ENCODE results near the gene DPP6. TPM values are rescaled to one million over a fixed set of nuclear protein-coding genes. Genes with fewer than 3 reads are reported as not detected.
"Not testable (repeated sequence)": the region's sequence is repeated elsewhere in the genome, so short reads cannot be mapped to it uniquely, and the experiment has no call there.

DPP6 gene
- total RNA-seq, 2 experiments from 2014 or later, result not detected

DNA sequence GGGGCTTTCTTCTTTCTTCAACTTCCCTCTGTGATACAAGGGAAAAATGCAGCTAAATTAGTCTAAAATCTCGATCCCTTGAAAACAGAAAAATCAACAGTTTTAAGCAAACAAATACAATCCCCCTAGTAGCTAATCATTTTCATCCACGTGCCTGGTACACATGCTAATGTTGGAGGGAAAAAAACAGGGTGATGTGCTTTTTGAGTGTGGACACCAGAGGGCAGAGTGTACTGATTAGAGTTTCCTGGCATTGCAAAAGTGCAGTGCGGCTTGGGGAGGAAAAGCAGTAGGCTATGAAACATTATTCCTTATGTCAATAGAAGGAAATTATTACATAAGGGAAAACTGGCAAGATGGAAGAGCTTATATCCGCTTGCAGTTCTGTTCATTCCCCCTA is 19.6 kb downstream of the DPP6 start:
- not testable (repeated sequence) for BruUV-seq (replicated peaks)
- intact Hi-C loops (cut with micrococcal nuclease; ENCODE audit: unreplicated experiment), result loop anchor here (5.0 kb wide), 1 partner anchor 430 kb away; no protein-coding TSS in a partner anchor
- DNase-seq (ENCODE audit: low spot score), result peak; percentile 11

GRCh38 chr7:154072395-154073181 is 20.4 kb downstream of the DPP6 start:
- H3K36me3 ChIP-seq (ENCODE audit: insufficient read depth, low read length); H3K9me2 ChIP-seq (ENCODE audit: insufficient read depth, low read length); H3K4me3 ChIP-seq (ENCODE audit: low read depth, low read length, poor library complexity, severe bottlenecking); H3K79me2 ChIP-seq (ENCODE audit: insufficient read depth, low read depth, low read length); H4K20me1 ChIP-seq (ENCODE audit: insufficient read depth, low read length); H3K4me2 ChIP-seq (ENCODE audit: low read length); POLR2A ChIA-PET; H3K9me3 ChIP-seq (ENCODE audit: low read length); H2AFZ ChIP-seq (ENCODE audit: low read length); H3K4me1 ChIP-seq (ENCODE audit: insufficient read depth, low read length, poor library complexity, severe bottlenecking); CTCF ChIA-PET (ENCODE audit: unreplicated experiment); H3K27ac ChIP-seq (ENCODE audit: low read depth, low read length, poor library complexity, severe bottlenecking); BruUV-seq (replicated peaks); DNase-seq (ENCODE audit: low spot score): not testable (repeated sequence)
- intact Hi-C loops (cut with micrococcal nuclease; ENCODE audit: unreplicated experiment), result loop anchor here (5.0 kb wide), 1 partner anchor 430 kb away; no protein-coding TSS in a partner anchor

More for the DNA sequence above, 19.6 kb downstream of the DPP6 start:
- H3K4me2 ChIP-seq (ENCODE audit: low read length); H3K79me2 ChIP-seq (ENCODE audit: insufficient read depth, low read depth, low read length); H3K9me3 ChIP-seq (ENCODE audit: low read length); H2AFZ ChIP-seq (ENCODE audit: low read length); CTCF ChIA-PET (ENCODE audit: unreplicated experiment); H3K36me3 ChIP-seq (ENCODE audit: insufficient read depth, low read length); H4K20me1 ChIP-seq (ENCODE audit: insufficient read depth, low read length); H3K4me1 ChIP-seq (ENCODE audit: insufficient read depth, low read length, poor library complexity, severe bottlenecking); POLR2A ChIA-PET; H3K4me3 ChIP-seq (ENCODE audit: low read depth, low read length, poor library complexity, severe bottlenecking); H3K9me2 ChIP-seq (ENCODE audit: insufficient read depth, low read length); H3K27ac ChIP-seq (ENCODE audit: low read depth, low read length, poor library complexity, severe bottlenecking): not testable (repeated sequence)
- TF ChIP-seq CTCF (conservative IDR thresholded peaks at IDR 0.05; ENCODE audit: low read length), result peak; percentile 60

DNA sequence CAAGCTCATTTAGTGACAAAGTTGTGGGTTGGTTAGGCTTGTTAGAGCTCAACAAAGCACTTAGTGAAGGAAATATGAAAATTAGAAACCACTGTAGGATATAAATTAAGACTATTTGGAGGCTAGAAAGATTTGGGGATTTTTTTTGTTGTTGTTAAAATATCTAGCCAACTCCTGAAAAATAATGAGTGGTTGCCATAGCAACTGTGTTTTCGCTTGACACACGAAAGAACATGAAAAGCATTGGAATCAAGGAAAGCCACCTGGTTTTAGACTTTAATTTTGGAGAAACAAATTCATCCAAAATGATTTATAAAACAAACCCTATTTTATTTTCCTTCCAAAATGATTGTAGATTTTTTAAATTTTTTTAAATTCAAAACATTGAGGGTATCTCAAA is 26.3 kb downstream of the DPP6 start:
- H3K4me1 ChIP-seq (ENCODE audit: insufficient read depth, low read length, poor library complexity, severe bottlenecking); DNase-seq (ENCODE audit: low spot score); CTCF ChIA-PET (ENCODE audit: unreplicated experiment); intact Hi-C loops (cut with micrococcal nuclease; ENCODE audit: unreplicated experiment); H3K4me3 ChIP-seq (ENCODE audit: low read depth, low read length, poor library complexity, severe bottlenecking); H3K36me3 ChIP-seq (ENCODE audit: insufficient read depth, low read length); POLR2A ChIA-PET; H4K20me1 ChIP-seq (ENCODE audit: insufficient read depth, low read length); H3K79me2 ChIP-seq (ENCODE audit: insufficient read depth, low read depth, low read length); H3K4me2 ChIP-seq (ENCODE audit: low read length); BruUV-seq (replicated peaks); H3K9me3 ChIP-seq (ENCODE audit: low read length); H3K27ac ChIP-seq (ENCODE audit: low read depth, low read length, poor library complexity, severe bottlenecking); H3K9me2 ChIP-seq (ENCODE audit: insufficient read depth, low read length); H2AFZ ChIP-seq (ENCODE audit: low read length): not testable (repeated sequence)

GRCh38 chr7:154080249-154080648 is 28.1 kb downstream of the DPP6 start:
- CTCF ChIA-PET (ENCODE audit: unreplicated experiment); H3K4me3 ChIP-seq (ENCODE audit: low read depth, low read length, poor library complexity, severe bottlenecking); POLR2A ChIA-PET; intact Hi-C loops (cut with micrococcal nuclease; ENCODE audit: unreplicated experiment); H3K4me2 ChIP-seq (ENCODE audit: low read length); H3K9me2 ChIP-seq (ENCODE audit: insufficient read depth, low read length); DNase-seq (ENCODE audit: low spot score); BruUV-seq (replicated peaks); H3K79me2 ChIP-seq (ENCODE audit: insufficient read depth, low read depth, low read length); H3K4me1 ChIP-seq (ENCODE audit: insufficient read depth, low read length, poor library complexity, severe bottlenecking); H2AFZ ChIP-seq (ENCODE audit: low read length); H3K27ac ChIP-seq (ENCODE audit: low read depth, low read length, poor library complexity, severe bottlenecking); H3K9me3 ChIP-seq (ENCODE audit: low read length); H3K36me3 ChIP-seq (ENCODE audit: insufficient read depth, low read length); H4K20me1 ChIP-seq (ENCODE audit: insufficient read depth, low read length): not testable (repeated sequence)

DNA sequence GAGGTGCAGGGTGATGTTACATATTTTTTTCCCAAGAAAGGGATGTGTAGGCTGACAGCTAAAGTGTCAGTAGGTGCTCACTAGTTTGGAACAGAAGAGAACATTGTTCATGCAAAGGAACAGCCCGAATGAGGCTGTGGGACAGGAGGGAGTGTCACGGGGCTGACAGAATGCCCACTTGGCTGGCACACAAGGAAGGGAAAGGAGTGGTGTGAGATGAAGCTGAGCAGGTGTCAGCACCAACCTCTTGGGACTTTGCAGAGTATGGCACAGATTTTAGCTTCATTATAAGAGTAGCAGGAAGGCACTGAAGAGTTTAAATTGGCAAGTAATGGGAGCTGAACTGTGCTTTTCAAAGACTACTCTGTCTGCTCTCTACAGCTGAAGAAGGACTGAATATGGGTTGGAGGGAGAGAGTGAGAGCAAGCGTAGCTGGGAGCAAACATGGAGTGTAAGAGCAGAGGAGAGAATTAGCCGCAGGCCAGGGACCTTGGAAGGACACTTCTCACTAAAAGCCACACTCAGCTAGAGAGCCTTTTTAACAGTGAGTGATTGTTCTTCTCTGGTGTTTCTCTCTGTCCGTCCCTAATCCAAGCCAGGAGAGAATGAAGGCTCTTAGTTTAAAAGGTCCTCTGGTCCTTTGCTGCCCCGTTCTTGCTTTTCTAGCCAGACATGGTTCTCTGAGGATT is 35.0 kb downstream of the DPP6 start:
- H3K27ac ChIP-seq (ENCODE audit: low read depth, low read length, poor library complexity, severe bottlenecking); H3K9me3 ChIP-seq (ENCODE audit: low read length); H2AFZ ChIP-seq (ENCODE audit: low read length); H3K4me1 ChIP-seq (ENCODE audit: insufficient read depth, low read length, poor library complexity, severe bottlenecking); H3K36me3 ChIP-seq (ENCODE audit: insufficient read depth, low read length); H3K79me2 ChIP-seq (ENCODE audit: insufficient read depth, low read depth, low read length); CTCF ChIA-PET (ENCODE audit: unreplicated experiment); H3K9me2 ChIP-seq (ENCODE audit: insufficient read depth, low read length); H3K4me3 ChIP-seq (ENCODE audit: low read depth, low read length, poor library complexity, severe bottlenecking); BruUV-seq (replicated peaks); H3K4me2 ChIP-seq (ENCODE audit: low read length); POLR2A ChIA-PET; H4K20me1 ChIP-seq (ENCODE audit: insufficient read depth, low read length); DNase-seq (ENCODE audit: low spot score); intact Hi-C loops (cut with micrococcal nuclease; ENCODE audit: unreplicated experiment): not testable (repeated sequence)

GRCh38 chr7:154092093-154092492 is 39.9 kb downstream of the DPP6 start:
- H4K20me1 ChIP-seq (ENCODE audit: insufficient read depth, low read length); DNase-seq (ENCODE audit: low spot score); H3K4me2 ChIP-seq (ENCODE audit: low read length); H2AFZ ChIP-seq (ENCODE audit: low read length); H3K9me3 ChIP-seq (ENCODE audit: low read length); CTCF ChIA-PET (ENCODE audit: unreplicated experiment); H3K9me2 ChIP-seq (ENCODE audit: insufficient read depth, low read length); H3K27ac ChIP-seq (ENCODE audit: low read depth, low read length, poor library complexity, severe bottlenecking); H3K79me2 ChIP-seq (ENCODE audit: insufficient read depth, low read depth, low read length); H3K36me3 ChIP-seq (ENCODE audit: insufficient read depth, low read length); H3K4me3 ChIP-seq (ENCODE audit: low read depth, low read length, poor library complexity, severe bottlenecking); POLR2A ChIA-PET; intact Hi-C loops (cut with micrococcal nuclease; ENCODE audit: unreplicated experiment); BruUV-seq (replicated peaks); H3K4me1 ChIP-seq (ENCODE audit: insufficient read depth, low read length, poor library complexity, severe bottlenecking): not testable (repeated sequence)
